Right lobe of liver (tissue), 4 donors: ENCODE results near the gene NOS2.
"Not testable (repeated sequence)": the region's sequence is repeated elsewhere in the genome, so short reads cannot be mapped to it uniquely, and the experiment has no call there.

Source experiments
- CTCF ChIP-seq, 4 donors: fragments of 200-600 bp in 3 of 4; fragments of 450-650 bp in 1 of 4; IDR thresholded peaks; one replicate each; pipeline versions ENCODE4 v1.5.1 to v1.8.0; 2016 to 2022; ENCODE audit warnings: antibody characterized with exemption in 4 of 4, mild to moderate bottlenecking in 2 of 4
- POLR2A ChIP-seq: fragments of 450-650 bp; IDR thresholded peaks from one replicate; pipeline ENCODE4 v1.6.1; 2017; ENCODE audit warnings: antibody characterized with exemption, mild to moderate bottlenecking
- donor health status: DM: no; HTN: no; CAD: no.
- donor health status: DM: no; HTN: no; CAD: no.
- donor health status: DM: no; HTN: yes; CAD: no.

GRCh38 chr17:27732746-27733145 lies 67.6 kb downstream of the NOS2 start:
- not testable (repeated sequence) for TF ChIP-seq CTCF (IDR thresholded peaks at IDR 0.05); POLR2A
